ENCODE measurements around the gene NANS.
A peak's percentile ranks its signal among the peaks of the same experiment; 100 is the strongest.
"Not testable (repeated sequence)": the region's sequence is repeated elsewhere in the genome, so short reads cannot be mapped to it uniquely, and the experiment has no call there.

NANS gene, protein sequence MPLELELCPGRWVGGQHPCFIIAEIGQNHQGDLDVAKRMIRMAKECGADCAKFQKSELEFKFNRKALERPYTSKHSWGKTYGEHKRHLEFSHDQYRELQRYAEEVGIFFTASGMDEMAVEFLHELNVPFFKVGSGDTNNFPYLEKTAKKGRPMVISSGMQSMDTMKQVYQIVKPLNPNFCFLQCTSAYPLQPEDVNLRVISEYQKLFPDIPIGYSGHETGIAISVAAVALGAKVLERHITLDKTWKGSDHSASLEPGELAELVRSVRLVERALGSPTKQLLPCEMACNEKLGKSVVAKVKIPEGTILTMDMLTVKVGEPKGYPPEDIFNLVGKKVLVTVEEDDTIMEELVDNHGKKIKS

GRCh38 chr9:98056269-98057137 is at the start of gene NANS:
NANS (plus strand) TSS chr9:98056732; CDS start chr9:98056809, 77 bp downstream.
- peak; percentile 80 for DNase-seq (ENCODE audit: low read depth, low spot score)

DNA sequence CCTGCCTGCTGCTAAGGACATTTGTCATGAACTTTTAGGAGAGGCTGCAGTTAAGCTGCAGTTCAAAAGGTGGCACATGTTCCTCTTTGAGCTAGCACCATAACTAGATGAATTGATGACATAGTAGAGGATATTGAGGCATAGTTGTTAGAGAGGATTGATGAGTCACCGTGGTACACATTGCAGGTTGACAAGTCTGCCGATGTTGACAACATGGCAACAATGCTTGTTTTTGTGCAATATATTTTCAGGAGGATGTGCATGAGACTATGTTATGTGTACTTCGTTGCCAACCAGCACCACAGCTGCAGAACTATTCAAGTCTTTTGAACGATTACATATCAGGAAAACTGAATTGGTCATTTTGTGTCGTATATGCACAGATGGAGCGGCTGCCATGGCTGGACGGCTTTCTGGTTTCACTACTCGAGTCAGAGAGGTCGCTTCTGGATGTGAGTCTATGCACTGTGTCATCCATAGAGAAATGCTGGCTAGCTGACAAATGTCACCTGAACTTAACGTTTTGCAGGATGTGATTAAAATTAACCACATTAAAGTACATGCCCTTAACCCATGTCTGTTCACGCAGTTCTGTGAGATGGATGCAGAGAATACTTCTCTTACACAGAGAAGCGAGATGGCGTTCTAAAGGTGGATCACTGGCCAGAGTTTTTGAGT is 49.1 kb upstream of the NANS start:
- no peak for DNase-seq (ENCODE audit: low read depth, low spot score)

More at GRCh38 chr9:98056269-98057137, at the start of gene NANS:
- peak within 1 kb of the TSS; percentile 78 for H3K27ac ChIP-seq

DNA sequence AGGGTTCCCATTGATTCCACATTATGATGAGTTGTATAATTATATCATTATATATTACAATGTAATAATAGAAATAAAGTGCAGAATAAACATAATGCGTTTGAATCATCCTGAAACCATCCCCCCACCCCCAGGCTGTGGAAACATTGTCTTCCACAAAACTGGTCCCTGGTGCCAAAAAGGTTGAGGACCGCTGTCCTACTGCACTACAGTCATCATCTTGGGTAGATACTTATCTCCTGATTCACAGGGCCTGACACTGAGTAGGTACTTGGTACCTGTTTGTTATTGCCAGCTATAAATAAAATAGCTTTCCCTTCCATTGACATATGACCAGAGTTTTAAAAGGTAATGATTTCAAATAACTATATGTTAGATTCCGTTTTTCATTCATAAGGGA is 47.8 kb upstream of the NANS start:
- DNase-seq (ENCODE audit: low read depth, low spot score) = no peak
- peak overlapping the region; percentile 67 for H3K27ac ChIP-seq

More for the DNA sequence above, 49.1 kb upstream of the NANS start:
- H3K27ac ChIP-seq = no peak overlapping the region

DNA sequence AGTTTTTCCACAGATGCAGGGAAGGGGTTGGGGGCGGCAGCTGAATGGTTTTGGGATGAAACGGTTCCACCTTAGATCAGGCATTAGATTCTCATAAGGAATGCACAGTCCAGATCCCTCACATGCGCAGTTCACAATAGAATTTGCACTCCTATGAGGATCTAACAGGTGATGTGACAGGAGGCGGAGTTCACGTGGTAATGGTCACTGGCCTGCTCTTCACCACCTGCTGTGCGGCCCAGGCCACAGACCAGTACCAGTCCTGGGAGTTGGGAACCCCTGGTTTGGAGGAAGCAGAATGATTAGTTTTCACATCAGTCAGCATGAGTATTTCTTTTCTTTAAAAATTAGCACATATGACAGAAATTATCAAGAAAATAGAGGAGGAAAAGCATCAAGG is 47.1 kb upstream of the NANS start:
- DNase-seq (ENCODE audit: low read depth, low spot score) = no peak
- peak overlapping the region; percentile 67 for H3K27ac ChIP-seq

DNA sequence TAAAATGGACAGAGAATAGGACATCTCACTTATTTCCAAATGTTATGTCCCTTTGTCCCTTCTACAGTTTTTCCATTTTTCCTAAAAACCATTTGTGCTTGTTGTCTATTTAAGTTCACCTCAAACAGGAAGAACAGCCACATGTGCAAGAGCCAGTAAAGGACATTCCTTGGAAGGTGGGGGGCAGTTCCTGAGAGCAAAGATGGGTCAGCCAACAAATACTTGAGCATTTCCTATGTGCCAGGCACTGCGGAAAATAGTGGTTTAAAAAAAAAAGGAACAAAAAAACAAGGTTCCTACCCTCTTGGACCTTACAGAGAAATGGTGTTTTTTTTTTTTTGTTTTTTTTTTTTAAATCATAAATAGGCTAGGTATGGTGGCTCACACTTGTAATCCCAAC is 46.6 kb upstream of the NANS start:
- H3K27ac ChIP-seq = peak overlapping the region; percentile 67
- DNase-seq (ENCODE audit: low read depth, low spot score) = no peak

DNA sequence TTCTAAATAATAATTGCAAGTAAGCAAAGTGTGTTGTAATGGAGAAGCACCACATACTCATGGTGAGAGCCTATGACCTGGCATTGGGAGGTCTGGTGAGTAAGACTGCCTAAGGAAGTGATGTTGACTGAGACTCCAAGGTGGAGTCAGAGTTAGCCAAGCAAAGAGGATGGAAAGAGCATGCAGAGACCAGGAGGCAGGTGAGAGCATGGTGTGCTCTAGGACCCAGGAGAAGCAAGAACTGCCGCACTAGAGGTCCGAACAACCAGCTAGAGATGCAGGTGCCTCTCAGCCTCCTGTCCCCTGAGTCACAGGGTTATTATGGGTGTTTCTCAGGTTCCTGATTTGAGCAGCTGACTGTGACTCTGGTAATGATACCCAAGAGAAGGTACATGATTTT is 46.1 kb upstream of the NANS start:
- peak overlapping the region; percentile 67 for H3K27ac ChIP-seq
- peak; percentile 60 for DNase-seq (ENCODE audit: low read depth, low spot score)

- H3K27ac ChIP-seq = peak overlapping the region; percentile 67
- no peak for DNase-seq (ENCODE audit: low read depth, low spot score)
Measured at GRCh38 chr9:98011122-98011521, 45.4 kb upstream of the NANS start.

GRCh38 chr9:98016137-98016680 is 40.3 kb upstream of the NANS start:
- H3K27ac ChIP-seq = no peak overlapping the region
- no peak for DNase-seq (ENCODE audit: low read depth, low spot score)

DNA sequence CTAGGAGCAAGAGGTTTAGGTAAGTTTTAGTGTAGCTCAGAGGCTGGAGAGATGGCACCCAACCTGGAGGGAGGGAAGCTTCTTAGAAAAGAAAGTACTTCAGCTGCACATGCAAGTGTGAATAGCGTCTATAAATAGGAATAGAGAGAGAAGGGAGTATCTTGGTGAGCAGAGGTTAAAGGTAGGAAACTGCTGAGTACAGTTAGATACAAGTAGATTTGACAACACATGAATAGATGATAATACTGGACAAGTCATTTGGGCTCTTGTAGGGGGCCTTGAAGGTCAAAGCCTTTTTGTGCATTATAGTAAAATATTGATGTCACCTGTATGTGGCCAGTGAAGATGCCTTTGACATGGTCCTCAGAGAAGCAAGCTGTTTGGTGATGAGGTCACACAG is 39.2 kb upstream of the NANS start:
- no peak for DNase-seq (ENCODE audit: low read depth, low spot score)
- no peak overlapping the region for H3K27ac ChIP-seq

DNA sequence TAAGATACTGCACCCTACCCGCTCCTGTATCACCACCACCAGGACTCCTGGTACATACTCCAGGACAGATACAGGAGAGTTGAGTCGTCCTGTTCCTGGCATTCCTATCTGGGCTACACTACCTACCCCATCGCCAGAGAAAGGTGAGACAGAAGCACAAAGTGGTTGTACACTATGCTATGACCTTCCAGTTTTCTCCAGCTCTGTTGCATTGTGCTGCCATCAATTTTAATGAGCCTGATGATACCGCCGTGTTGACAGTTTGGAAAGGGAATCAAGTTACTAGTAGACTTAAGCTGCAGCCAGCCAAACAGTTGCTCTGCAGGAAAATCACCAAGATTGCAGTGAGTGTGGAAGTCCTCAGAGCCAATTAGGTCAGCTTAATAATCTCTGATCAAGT is 38.2 kb upstream of the NANS start:
- DNase-seq (ENCODE audit: low read depth, low spot score) = no peak
- no peak overlapping the region for H3K27ac ChIP-seq

- DNase-seq (ENCODE audit: low read depth, low spot score) = no peak
- H3K27ac ChIP-seq = no peak overlapping the region
Measured at GRCh38 chr9:98019098-98019497, 37.4 kb upstream of the NANS start.

- DNase-seq (ENCODE audit: low read depth, low spot score) = not testable (repeated sequence)
Measured at GRCh38 chr9:98019869-98020268, 36.7 kb upstream of the NANS start.

GRCh38 chr9:98020476-98021145 is 35.9 kb upstream of the NANS start:
- DNase-seq (ENCODE audit: low read depth, low spot score) = no peak
- H3K27ac ChIP-seq = no peak overlapping the region

More at GRCh38 chr9:98019869-98020268, 36.7 kb upstream of the NANS start:
- not testable (repeated sequence) for H3K27ac ChIP-seq

- no peak overlapping the region for H3K27ac ChIP-seq
- no peak for DNase-seq (ENCODE audit: low read depth, low spot score)
Measured at GRCh38 chr9:98021306-98022040, 35.1 kb upstream of the NANS start.

DNA sequence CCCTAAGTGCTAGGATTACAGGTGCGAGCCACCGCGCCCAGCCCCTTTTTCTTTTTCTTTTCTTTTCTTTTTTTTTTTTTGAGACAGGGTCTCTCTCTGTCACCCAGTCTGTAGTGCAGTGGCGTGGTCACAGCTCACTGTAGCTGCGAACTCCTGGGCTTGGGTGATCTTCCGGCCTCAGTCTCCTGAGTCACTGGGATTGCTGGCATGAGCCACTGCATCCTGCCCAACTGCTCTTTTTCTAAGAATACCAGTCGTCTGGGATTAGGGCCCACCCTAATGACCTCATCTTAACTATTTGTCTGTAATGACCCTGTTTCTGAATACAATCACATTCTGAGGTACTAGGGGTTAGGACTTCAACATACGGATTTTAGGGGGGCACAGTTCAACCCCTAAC is 34.1 kb upstream of the NANS start:
- H3K27ac ChIP-seq = no peak overlapping the region
- no peak for DNase-seq (ENCODE audit: low read depth, low spot score)

DNA sequence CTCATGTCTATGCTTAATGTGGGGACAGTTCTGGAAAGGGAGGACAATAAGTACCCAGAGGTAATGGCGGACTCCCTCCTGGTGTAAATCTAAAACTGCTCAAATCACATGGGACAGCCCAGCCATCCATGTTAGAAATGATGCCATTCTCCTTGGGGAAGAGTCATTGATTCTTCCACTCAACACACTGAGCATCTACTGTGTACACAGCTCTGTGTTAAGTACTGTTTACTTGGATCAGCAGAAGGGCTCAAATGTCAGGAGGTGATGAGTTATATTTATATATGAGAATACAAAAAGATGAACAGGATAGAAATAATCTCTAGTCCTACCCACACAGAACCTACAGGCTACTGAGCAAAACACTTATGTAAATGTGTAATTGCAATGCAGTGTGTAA is 31.8 kb upstream of the NANS start:
- no peak for DNase-seq (ENCODE audit: low read depth, low spot score)
- no peak overlapping the region for H3K27ac ChIP-seq

GRCh38 chr9:98031169-98031568 is 25.4 kb upstream of the NANS start:
- DNase-seq (ENCODE audit: low read depth, low spot score) = no peak
- no peak overlapping the region for H3K27ac ChIP-seq

- no peak overlapping the region for H3K27ac ChIP-seq
- no peak for DNase-seq (ENCODE audit: low read depth, low spot score)
Measured at GRCh38 chr9:98031935-98032334, 24.6 kb upstream of the NANS start.

All from epithelial cell of prostate (primary cell).